Hypothalamus (tissue), 51 donors: Measurements from ENCODE around the gene RDH5.

ENCODE experiments used
- DNase-seq, 51 donors: peaks; one replicate each; lab custom pipeline; 2025; lab: John Stamatoyannopoulos, UW

RDH5 gene

DNA sequence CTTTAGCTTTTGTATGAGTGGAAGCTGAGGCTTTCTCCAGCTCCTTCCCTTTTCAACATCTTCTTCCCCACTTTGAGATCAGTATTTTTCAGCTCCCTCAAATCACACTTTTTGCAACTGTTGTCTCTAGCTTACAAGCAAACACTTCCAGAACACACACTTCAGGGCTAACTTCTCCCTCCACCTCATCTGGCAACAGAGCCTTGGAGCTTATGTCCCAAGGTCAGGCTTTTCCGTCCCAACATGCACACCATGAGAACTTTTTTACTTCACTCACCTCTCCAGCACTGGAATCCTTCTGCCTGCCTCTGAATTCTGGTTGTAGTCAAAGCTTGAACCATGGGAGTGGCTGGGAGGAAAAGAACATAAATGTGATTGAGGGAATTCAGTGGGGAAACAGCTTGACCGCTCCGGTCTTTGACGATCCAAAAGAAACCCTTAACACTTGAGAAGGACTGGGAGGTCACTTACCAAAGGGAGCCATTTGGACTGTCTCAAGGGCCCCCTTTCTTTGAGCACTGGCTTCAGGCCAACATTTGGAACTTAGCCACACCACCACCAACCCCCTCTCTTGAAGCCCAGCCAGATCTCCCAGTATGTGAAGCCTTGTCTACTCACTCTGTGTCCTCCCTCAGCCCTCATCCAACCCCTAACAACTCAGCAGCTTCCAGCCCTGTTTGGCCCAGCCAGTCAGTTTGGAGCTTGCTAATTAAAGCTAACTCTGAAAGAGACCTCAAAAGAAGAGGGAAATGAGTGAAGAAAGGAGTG, 8.2 kb upstream of the RDH5 start:
- peak in 18 of 51 donors; percentile 14 to 63 (median 34) for DNase-seq

GRCh38 chr12:55712700-55713415, 7.3 kb upstream of the RDH5 start:
- DNase-seq = no peak

GRCh38 chr12:55713721-55714120, 6.5 kb upstream of the RDH5 start:
- no peak for DNase-seq

GRCh38 chr12:55715169-55715764, 4.9 kb upstream of the RDH5 start:
- no peak for DNase-seq

DNA sequence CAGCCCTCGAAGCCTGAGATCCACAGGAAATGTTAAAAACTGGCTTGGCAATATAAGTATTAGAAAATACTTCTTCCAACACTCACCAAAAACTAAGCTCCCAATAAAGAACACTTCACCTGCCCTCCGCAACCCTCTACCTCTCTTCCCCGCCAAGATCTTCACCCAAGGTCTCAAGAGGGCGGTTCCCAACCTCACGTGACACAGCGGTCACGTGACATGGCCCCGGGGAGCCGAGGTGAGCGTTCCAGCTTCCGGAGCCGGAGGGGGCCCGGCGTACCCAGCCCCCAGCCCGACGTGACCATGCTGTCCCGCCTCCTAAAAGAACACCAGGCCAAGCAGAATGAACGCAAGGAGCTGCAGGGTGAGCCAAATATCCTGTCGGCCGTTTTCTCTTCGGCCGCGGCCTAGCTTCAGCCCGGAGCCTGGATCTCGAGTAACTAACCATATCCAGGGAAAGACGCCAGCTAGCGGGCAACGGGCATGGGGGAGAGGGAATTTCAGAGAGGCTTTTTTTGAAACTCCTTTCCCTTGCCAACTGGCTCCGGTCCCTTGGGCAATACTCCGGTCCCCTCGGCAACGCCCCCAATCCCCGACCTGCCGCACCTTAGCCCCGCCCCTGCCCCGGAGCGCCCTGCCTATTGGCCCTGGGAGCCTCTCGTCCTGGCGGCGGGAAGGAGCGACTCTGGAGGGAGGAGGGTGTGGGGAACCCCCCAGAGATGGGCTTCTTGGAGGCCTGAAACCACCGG, 4.2 kb upstream of the RDH5 start, which contains the start of gene BLOC1S1:
Gene BLOC1S1, plus strand, starts transcription at position 214 of the 749 bp plus-strand sequence. Its CDS starts 6 bp downstream, at position 220.
- DNase-seq = peak; percentile 50 to 92 (median 81)

GRCh38 chr12:55716582-55716957, 3.6 kb upstream of the RDH5 start:
- no peak for DNase-seq

DNA sequence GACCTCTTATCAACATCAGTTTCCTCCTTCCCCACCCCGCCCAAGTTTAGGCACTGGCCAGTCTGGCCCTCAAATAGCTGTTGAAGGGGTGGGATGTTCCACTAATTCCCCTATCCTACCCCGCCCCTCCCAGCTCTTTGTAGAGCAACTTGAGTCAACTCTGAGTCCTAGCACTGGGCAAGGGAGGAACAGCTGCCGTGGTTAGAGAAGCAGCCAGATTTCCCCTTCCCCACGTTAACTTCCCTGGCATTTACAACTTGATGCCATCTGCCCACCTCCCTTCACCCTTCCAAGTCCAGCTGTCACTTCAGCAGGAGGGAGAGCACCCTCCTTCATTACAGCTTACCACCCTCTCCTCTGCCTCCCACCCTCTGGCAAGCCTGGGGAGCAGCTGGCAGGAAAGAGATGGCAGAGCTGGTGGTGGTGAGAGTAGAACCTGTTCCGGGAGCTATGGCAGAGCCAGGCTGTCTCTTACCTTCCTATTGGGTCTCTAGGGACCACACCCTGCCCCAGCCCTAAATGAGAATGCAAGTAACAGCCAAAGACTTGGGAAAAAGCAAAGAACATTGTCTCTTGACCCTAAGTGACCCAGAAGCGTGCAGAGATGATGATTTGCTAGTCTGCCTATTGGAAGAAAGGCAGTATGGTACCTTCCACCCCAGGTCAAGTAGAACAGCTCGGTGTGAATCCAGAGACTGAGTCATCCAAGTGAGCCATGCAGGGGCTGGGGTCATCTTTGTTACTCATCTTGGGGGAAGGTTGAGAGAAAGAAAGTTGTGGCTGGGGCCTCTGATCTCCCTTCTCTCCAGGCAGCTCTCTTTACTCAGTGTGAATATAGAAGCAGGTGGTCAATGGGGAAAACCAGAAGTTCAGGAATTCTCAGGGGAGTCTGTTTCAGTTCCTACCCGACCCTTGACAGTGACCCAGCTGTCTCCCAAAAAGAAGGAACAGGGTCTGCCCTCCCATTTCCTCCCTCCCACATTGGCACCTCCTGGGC, 2.9 kb upstream of the RDH5 start:
- peak in 1 of 51 donors; percentile 47 for DNase-seq

DNA sequence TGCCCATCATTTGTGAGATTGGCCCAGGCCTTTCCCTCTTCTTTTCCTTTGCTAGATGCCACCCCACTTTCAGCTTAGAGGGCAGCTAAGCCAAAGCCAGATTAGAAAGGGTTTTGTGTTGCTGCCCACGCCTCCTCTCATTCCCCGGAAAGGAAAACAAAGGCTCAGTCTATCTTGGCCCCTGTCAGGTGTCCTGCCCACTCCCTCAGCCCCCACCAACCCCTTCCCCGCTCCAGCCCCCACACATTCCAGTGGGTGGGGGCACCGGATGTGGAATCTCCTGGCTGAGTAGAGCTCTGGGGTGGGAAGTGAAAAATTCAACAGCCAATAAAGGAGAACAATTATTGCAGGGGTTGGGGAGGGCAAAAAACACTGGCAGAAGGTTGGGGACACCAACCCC, 2.2 kb upstream of the RDH5 start:
- DNase-seq = no peak

DNA sequence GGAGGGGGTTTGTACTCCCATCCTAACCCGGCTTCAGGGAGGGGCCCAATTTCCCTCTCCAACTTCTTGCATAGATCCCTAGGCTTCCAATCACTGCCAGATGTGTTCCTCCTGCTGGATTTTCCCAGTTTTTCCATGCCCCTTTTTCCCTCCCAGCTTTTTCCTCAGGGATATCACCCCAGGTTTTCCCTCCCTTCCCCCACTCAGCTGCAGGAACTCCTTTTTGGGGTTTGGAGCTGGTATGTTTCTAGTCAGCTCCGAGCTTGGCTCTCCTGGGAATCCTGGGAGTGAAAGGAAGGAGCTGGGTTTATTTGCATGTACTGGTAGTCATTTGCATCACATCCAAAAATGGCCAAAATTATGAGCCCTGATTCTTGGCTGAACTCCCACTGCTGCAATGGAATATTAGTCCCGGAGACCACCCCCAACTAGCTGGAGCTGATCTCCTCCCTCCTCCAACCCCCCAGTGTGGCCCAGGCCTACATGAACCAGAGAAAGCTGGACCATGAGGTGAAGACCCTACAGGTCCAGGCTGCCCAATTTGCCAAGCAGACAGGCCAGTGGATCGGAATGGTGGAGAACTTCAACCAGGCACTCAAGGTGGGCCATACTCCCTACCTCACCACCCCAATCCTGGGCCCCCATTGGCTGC, 1.4 kb upstream of the RDH5 start:
- no peak for DNase-seq

- no peak for DNase-seq
These were observed 822 bp upstream of the RDH5 start for GRCh38 chr12:55719371-55719770.

DNA sequence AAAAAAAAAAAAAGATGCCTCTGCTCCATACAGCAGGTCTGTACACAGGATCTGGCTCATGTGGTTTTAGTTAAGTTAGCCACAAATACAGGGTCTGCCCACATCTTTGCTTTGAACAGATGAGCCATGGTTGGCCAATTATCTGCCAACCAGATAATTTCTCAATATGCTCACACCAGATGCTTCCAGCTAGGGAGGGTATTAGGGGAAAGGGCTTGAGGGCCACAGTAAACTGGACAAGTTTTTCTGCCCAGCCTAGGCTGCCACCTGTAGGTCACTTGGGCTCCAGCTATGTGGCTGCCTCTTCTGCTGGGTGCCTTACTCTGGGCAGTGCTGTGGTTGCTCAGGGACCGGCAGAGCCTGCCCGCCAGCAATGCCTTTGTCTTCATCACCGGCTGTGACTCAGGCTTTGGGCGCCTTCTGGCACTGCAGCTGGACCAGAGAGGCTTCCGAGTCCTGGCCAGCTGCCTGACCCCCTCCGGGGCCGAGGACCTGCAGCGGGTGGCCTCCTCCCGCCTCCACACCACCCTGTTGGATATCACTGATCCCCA, 776 bp downstream of the RDH5 start:
- DNase-seq = peak in 44 of 51 donors; percentile 19 to 88 (median 62)

GRCh38 chr12:55721601-55722213, 1.5 kb downstream of the RDH5 start:
- peak in 4 of 51 donors; percentile 10 to 36 (median 20) for DNase-seq

- no peak for DNase-seq
These were observed 2.8 kb downstream of the RDH5 start for GRCh38 chr12:55722948-55723347.

DNA sequence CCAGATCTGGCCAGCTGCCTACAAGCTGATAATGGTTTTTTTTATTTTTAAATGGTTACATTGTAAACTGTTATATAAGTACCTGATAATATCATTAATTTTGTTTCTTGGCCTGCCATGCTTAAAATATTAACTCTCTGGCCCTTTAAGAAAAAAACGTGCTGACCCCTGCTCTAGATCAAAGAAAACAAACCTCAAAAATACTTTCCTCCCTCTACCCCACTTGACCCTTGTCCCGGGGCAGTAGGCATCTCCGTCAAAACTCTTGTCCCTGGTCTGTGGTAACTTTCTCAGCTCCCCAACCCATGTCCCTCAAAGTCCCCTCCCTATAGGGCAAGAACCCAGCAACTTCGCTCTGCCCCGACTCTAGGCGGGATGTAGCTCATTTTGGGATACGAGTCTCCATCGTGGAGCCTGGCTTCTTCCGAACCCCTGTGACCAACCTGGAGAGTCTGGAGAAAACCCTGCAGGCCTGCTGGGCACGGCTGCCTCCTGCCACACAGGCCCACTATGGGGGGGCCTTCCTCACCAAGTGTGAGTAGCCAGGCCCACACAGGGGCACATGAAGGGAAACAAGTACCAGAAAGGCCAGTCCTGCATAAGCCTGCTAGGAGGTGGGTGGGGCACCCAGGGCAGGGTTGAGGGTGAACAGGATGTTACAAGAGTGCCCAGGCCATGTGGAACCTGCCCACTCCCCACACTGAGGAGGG, 3.5 kb downstream of the RDH5 start:
- no peak for DNase-seq

DNA sequence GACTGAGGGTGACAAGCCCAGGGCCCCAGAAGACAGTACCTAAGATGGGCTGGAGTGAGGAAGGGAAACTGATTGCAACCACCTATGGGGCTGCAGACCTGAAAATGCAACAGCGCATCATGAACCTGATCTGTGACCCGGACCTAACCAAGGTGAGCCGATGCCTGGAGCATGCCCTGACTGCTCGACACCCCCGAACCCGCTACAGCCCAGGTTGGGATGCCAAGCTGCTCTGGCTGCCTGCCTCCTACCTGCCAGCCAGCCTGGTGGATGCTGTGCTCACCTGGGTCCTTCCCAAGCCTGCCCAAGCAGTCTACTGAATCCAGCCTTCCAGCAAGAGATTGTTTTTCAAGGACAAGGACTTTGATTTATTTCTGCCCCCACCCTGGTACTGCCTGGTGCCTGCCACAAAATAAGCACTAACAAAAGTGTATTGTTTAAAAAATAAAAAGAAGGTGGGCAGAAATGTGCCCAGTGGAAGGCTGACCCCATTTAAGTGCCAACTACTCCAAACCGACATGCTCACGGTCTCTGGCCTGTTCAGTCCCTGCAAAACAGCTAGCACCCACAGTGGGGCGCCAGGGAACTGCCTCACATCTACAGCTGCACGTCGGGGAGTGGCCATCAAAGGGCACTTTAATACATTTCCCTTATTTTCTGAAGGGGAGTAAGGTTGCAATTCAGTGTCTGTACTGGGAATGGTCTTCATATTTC, 4.2 kb downstream of the RDH5 start:
- DNase-seq = peak in 31 of 51 donors; percentile 12 to 79 (median 46)

GRCh38 chr12:55724940-55725309, 4.7 kb downstream of the RDH5 start:
- DNase-seq = no peak

- DNase-seq = no peak
These were observed 5.4 kb downstream of the RDH5 start for GRCh38 chr12:55725556-55725955.
